T-helper 2 cell (primary cell): ENCODE data around the gene RPP30.

Experiments
- DNase-seq, 5 experiments: peaks; one replicate each; pipeline versions ENCODE4 v3.0.0 to v3.0.0-alpha.2; 2012 to 2022

Gene RPP30

DNA sequence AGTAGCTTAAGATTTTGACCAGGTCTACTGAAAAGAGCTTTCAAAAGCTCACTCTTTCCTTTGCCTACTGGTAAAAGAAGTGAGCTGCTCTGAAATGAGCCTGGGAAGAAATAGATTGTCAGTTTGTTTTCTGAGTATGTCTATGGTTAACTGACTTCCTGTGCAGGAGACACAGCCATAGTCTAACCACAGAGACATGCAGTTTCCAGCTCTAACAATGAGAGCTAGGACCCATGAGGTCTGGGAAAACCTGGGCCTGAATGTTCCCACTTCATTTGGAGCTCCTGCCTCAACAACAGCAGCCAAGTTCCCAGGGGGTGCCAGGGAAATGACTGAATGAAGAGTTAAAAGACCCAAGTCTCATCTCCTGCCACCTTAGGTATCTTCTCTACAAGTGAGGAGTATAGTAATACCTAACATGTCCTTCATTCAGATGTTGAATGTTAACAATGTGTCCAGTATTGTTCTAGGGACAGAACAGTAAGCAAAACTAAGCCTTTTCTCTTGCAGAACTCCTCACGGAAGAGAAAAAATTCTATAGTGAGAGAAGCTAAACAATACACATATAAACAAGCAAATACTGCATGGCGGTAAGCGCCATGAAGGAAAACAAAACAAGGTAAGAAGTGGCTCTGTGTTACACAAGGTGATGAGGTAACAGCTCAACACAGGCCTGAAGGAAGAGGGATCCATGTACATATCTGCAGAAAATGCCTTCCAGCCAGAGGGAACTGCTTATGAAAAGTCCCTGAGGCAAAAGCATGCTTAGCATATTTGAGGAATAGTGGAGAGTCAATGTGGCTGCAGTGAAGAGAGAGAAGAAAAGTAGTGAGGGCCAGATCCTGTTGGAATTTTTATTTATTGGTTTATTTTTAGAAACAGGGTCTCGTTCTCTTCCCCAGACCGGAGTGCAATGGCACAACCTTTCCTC lies 75.5 kb downstream of the RPP30 start:
- peak in 1 of 5 experiments; percentile 85 for DNase-seq
